ENCODE data around the gene MTMR8.
"Not testable (repeated sequence)": the region's sequence is repeated elsewhere in the genome, so short reads cannot be mapped to it uniquely, and the experiment has no call there.

Gene MTMR8

GRCh38 chrX:64394874-64395567 is at the start of gene MTMR8:
TSS of gene MTMR8 (minus strand) at chrX:64395452. CDS start at chrX:64395363, 89 bp downstream.
- DNase-seq: peak; percentile 37 to 39

DNA sequence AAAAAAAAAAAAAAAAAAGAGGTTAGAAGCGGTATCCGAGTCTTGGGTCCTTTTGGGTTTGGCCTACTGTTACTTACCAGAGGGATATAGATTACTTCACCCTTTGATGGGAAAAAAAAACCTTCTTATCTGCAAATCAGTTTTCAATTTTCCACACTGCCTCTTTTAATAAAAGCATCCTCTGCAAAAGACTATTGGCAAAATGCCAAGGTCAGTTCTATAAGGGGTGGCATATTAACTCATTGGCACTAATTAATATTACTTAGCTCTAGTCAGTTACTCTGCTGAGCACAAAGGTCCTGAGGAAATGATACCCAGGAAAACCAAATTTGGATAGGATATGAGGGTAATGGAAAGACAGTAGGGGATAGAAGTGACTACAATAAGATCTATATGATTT is 44.3 kb upstream of the MTMR8 start:
- DNase-seq: no peak

GRCh38 chrX:64437665-64438064 is 42.4 kb upstream of the MTMR8 start:
- no peak for DNase-seq

DNA sequence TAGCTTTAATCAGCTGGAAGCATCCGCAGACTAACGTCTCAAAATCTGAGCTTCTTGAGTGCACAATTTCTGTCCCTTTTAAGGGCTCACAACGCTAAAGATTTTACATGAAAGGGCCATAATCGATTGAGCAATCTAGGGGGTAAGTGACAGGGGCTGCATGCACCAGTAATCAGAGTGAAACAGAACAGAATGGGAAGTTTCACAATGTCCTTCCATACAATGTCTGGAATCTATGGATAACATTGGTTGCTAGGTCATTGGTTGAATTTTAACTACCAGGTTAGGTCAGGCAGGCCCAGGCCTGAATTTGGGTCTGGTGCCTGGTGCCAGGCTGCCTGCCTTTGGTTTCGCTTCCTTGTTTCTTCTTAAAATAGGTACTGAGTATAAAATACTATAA is 42.0 kb upstream of the MTMR8 start:
- DNase-seq: no peak

- no peak for DNase-seq
These were observed 33.1 kb upstream of the MTMR8 start for GRCh38 chrX:64428371-64428770.

DNA sequence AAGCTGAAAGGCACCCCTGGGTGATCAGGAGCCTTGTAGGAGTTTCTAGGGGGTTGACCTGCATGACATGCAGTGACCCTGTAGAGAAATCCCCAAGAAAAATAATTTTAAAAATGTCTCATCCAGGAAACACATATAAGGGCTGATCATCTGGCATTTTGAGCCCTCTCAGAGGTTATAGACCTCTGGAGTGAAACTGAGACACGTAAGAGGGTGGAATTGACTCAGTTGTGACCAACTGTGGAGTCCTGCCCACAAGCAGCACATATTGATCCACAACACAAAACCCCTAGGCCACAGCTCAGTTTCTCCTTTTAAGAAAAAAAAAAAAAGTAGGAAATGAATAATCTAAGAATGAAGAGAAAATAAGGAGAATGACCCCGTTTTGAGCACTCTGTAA is 32.5 kb upstream of the MTMR8 start:
- no peak for DNase-seq

DNA sequence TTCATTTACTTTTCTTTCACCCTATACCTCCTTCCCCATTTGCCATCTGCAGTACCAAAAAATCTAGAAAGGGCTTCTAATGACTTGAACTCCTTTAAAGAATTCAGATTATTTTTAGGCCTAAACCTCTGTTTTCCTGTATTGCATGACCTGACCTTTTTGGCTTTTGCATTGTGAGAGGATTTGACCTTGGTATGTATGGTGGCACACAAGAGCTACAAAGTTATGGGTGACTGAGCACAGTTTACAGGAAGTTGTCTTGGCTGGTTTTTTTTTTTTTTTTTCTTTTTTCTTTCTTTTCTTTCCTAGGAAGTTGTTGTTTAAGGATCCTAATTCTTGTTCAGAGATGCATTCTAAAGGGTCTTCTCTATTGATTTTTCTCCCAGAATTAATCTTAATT is 32.0 kb upstream of the MTMR8 start:
- DNase-seq: no peak

- DNase-seq: not testable (repeated sequence)
These were observed 14.5 kb upstream of the MTMR8 start for GRCh38 chrX:64409730-64410129.

DNA sequence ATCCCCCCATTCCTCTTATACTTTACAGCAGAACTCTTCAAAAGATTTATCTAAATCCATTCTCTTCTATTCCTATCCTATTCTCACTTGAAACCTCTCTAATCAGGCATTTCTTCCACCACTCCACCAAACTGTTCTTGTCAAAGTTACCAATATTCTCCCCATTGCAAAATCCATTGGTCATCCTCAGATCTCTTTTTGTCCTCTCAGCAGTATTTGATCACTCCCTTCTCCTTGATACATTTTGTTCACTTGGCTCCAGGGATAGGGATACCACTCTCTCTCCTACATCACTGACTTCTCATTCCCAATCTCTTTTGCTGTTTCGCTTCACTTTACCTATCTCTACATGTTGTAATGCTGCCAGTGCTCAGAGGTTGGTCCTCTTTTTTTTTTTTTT is 2.8 kb upstream of the MTMR8 start:
- DNase-seq: no peak

GRCh38 chrX:64395568-64395929 is 297 bp upstream of the MTMR8 start:
- DNase-seq: no peak

DNA sequence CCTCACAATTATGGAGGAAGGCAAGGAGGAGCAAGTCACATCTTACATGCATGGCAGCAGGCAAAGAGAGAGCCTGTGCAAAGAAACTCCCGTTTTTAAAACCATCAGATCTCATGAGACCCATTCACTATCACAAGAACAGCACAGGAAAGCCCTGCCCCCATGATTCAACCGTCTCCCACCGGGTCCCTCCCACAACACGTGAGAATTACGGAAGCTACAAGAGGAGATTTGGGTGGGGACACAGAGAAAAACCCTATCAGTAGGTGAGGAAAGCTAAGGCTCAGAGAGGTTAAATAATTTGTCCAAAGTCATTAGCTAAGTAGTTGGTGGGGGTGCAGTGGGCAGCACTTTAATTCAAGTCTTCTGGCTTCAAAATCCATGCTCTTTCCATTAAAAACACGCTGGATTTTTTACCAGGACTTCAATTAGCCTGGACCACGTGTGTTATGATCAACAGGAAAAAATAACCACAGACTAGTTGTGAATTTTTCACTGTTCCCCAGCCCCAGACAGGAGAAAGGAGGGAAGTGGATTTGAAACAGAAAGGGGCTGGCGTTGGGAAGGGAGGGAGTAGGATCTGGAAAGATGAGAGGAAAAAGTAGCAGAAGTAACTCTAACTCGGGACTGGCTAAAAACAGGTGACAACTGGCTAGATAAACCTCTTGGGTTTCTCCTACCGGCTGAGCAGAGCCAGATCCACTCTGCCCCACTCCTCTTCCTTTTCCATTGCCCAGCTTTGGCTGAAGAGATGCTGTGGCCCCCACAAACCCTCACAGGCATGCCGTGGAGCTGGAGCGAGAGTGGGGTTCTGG is 986 bp downstream of the MTMR8 start:
- no peak for DNase-seq

GRCh38 chrX:64389489-64389888 is 5.8 kb downstream of the MTMR8 start:
- DNase-seq: no peak

DNA sequence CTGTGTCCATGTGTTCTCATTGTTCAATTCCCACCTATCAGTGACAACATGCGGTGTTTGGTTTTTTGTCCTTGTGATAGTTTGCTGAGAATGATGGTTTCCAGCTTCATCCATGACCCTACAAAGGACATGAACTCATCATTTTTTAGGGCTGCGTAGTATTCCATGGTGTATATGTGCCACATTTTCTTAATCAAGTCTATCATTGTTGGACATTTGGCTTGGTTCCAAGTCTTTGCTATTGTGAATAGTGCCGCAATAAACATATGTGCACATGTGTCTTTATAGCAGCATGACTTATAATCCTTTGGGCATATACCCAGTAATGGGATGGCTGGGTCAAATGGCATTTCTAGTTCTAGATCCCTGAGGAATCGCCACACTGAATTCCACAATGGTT is 14.5 kb downstream of the MTMR8 start:
- not testable (repeated sequence) for DNase-seq

GRCh38 chrX:64379924-64380323 is 15.3 kb downstream of the MTMR8 start:
- no peak for DNase-seq

DNA sequence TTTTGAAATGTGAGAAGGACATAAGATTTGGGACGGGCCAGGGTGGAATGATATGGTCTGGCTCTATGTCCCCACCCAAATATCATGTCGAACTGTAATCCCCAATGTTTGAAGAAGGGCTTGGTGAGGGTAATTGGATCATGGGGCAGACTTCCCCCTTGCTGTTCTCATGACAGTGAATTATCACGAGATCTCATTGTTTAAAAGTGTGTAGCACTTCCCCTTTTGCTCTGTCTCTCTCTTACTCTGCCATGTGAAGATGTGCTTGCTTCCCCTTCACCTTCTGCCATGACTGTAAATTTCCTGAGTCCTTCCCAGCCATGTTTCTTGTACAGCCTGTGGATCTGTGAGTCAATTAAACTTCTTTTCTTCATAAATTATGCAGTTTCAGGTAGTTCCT is 17.5 kb downstream of the MTMR8 start:
- DNase-seq: no peak

DNA sequence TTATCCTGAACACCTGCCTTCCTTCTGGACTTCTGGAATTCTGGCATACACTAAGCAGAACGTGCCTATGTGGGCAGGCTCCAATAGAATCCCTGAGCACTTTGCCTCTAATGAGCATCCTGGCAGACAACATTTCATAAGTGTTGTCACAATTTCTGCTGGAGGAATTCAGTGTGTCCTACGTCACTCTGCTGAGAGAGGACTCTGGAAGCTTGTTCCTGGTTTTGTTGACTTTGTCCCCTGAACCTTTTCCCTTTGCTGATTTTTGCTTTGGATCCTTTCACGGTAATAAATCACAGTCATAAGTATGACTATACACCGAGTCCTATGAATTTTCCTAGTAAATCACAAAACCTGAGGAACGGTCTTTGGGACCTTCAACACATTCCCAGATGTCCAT is 43.2 kb downstream of the MTMR8 start:
- DNase-seq: no peak

DNA sequence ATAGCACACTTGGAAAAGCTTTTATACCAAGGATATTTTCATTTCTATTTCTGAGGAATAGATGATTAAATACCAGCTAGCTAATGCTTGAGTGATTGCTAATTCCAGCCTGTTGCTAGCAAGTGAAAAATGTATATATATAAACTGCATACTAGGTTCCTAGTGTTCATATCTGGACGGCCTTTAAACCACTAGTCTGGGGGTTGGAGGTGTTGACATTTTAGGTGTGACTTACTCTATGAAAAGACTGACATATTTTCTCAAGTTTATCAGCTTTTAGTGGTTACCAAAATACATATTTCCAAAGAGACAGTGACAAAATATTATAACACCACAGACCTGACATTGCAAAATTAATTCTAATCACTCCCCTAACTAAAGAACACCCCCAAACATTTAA is 44.7 kb downstream of the MTMR8 start:
- DNase-seq: no peak

DNA sequence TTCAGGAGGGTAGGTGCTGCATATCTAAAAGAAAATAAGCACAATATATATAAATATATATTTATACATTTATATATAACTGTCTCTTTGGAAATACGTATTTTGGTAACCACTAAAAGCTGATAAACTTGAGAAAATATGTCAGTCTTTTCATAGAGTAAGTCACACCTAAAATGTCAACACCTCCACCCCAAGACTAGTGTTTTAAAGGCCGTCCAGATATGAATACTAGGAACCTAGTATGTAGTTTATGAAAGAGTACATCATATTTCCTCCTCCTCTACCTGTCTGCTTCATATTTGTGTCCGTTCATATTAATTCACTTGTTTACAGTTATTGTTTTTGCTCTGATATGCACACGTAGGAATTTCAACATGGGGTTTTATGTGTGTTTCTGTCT is 45.2 kb downstream of the MTMR8 start:
- no peak for DNase-seq

DNA sequence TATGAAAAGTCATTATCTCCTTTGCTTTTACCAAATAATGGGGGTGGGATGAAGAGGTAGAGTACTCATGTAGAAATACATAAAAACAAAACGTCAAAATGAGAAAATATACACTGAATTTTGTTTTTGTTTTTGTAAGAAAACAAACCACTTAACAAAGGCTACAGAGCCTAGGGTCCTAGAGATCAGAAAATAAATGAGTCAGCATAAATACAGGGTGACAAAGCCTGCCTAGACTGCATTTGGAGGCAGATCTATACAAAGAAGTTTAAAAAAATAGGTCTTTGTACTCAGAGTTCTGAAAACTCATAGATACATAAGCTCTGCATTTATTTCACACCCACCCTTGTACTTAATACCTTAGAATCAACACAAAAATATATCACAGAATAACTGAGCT is 52.4 kb downstream of the MTMR8 start:
- DNase-seq: no peak

DNA sequence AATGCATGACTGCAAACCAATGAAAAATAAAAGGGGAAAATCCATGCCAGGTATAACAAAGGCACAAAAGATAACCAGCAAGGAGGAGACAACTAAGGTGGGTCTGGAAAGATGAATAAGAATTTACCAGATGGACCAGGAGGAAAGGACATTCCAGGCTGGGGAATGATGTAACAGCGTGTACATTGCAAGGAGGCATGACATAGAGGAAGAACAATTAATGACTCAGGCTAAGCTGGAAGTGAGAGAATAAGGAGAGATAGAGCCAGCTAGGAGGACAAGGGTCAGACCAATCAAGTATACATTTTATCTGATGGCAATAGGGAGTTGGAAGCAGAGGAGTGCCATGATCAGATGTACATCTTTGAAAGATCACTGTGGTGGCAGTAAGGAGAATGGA is 57.0 kb downstream of the MTMR8 start:
- DNase-seq: no peak

DNA sequence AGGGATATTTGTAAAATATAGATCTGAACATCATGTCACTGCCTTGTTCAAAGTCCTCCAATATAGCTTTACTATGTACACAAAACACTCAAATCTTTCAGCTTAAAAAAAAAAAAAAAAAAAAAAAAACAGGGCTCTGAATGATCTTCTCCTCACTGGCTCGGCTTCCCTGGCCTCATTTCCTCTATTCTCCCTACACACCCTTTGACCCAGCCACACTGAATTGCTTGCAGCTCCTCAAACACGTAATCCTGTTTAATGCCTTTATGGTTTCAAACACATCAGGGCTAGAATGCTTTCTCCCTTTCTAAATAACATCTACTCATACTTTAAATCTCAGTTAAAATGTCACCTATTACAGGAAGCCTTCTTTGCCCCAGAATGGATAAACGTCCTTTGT is 60.8 kb downstream of the MTMR8 start:
- no peak for DNase-seq

GRCh38 chrX:64330284-64330683 is 65.0 kb downstream of the MTMR8 start:
- DNase-seq: no peak

- DNase-seq: no peak
These were observed 73.7 kb downstream of the MTMR8 start for GRCh38 chrX:64321507-64321906.

DNA sequence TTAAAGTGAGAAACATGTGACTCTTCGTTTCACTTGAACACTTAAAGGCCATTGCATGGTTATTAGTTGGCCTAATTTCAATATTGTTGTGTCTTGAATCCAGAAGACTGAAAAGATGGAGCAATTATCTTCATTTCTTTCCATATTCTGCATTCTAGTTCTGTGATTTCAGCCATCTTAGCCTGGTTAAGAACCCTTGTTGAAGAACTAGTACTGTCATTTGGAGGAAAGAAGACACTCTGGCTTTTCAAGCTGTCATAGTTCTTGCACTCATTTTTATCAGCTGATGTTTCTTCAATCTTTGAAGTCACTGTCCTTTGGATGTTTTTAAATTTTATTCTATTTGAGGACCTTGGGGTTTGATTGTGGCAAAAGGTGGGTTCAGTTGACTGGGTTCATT is 81.6 kb downstream of the MTMR8 start:
- DNase-seq: no peak

- DNase-seq: no peak
These were observed 88.5 kb downstream of the MTMR8 start for GRCh38 chrX:64306712-64307111.
